ENCODE results near the gene HIVEP3. TPM values are rescaled to one million over a fixed set of nuclear protein-coding genes. Genes with fewer than 3 reads are reported as not detected.

The HIVEP3 gene
- total and polyA plus RNA-seq, 8 donors, result 1.8 to 65.3 (median 3.8) TPM

- Histone ChIP-seq H3K27ac (peak overlapping the region in 2 of 5 donors; percentile 30 to 92), H3K4me3 (no peak overlapping the region), H3K27me3 (peaks cover 0 to 10% (median 0%) of the 10 kb centered on the region in 3 donors), H3K36me3 (no peaks in the 10 kb centered on the region), H3K4me1 (peaks cover 24 to 37% (median 30%) of the 10 kb centered on the region in 4 donors), H3K9me3 (no peaks in the 10 kb centered on the region)
- TF ChIP-seq EP300 (IDR thresholded peaks at IDR 0.05), result no peak
- no peak for TF ChIP-seq POLR2A (IDR thresholded peaks at IDR 0.05)
- TF ChIP-seq CTCF (IDR thresholded peaks at IDR 0.05), result no peak
- TF ChIP-seq POLR2AphosphoS5 (IDR thresholded peaks at IDR 0.05), result no peak
- WGBS, 5 donors, result 83 to 91% (median 89%) methylated on average over 7 to 9 of the region's 9 CpGs
- intact Hi-C loops (cut with DNase I; ENCODE audit: low total_unique reads), result no loop called here
- DNase-seq, result no peak
Measured at GRCh38 chr1:41493626-41494350, 424.9 kb downstream of the HIVEP3 start.

DNA sequence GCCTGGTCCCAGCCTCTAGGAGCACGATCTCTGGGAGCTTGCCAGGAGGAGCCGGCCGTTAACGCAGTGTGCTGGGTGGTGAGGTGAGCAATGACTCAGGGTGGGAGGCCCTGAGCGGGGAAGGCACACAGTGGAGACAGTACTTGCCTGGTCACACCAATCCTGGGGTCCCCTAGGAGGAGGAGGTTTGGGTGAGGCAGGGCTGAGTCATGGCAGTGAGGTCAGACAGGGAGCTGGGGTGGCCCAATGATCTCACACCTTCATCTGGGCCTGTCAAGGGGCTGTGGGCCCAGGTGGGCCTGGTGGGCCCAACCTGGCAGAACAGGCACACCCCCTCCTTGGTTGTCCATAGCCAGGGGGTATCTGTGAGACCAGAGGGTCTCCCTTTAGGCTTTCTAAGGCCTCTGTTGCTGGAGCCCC is 425.6 kb downstream of the HIVEP3 start:
- Histone ChIP-seq H3K36me3 (no peaks in the 10 kb centered on the region), H3K27ac (peak overlapping the region in 2 of 5 donors; percentile 30 to 92), H3K9me3 (no peaks in the 10 kb centered on the region), H3K4me1 (peaks cover 17 to 34% (median 27%) of the 10 kb centered on the region in 4 donors), H3K4me3 (no peak overlapping the region), H3K27me3 (peaks cover 0 to 10% (median 0%) of the 10 kb centered on the region in 3 donors)
- peak in 1 of 2 donors; percentile 84 for DNase-seq
- intact Hi-C loops (cut with DNase I; ENCODE audit: low total_unique reads), result no loop called here
- 59 to 81% (median 76%) methylated on average over 4 to 5 of the region's 5 CpGs for WGBS, 5 donors
- TF ChIP-seq POLR2AphosphoS5 (IDR thresholded peaks at IDR 0.05), result no peak
- no peak for TF ChIP-seq POLR2A (IDR thresholded peaks at IDR 0.05)
- TF ChIP-seq EP300 (IDR thresholded peaks at IDR 0.05), result no peak

DNA sequence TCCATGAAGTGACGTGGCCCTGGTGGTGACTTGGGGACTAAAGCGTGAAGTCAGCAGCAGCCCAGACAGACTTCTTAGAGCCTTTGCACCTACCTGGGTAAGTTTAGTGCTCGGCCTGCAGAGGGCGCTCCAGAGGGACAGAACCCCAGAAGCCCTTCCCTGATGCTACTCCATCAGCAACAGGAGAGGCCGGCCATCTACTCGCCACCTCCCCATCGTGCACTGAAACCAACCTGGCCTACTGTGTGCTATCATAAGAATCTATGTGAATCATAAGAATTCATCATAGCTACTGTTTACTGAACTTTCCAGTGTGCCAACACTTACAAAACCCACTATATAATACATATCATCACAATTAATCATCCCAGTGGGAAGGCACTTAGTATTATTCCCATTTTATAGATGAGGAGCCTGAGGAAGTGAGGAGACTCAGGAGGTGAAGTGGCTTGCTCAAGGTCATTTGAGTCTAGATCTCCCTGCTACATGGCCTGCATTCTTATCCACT is 426.3 kb downstream of the HIVEP3 start:
- H3K36me3 ChIP-seq, result no peaks in the 10 kb centered on the region
- peak in 3 of 7 experiments; percentile 10 to 43 (median 34) for TF ChIP-seq CTCF (IDR thresholded peaks at IDR 0.05)
- no peak for TF ChIP-seq POLR2AphosphoS5 (IDR thresholded peaks at IDR 0.05)
- no peak for DNase-seq
- WGBS, 5 donors, result 50 to 65% (median 58%) methylated on average over 7 of the region's 7 CpGs
- peaks cover 19 to 35% (median 28%) of the 10 kb centered on the region in 4 donors for H3K4me1 ChIP-seq
- intact Hi-C loops (cut with DNase I; ENCODE audit: low total_unique reads), result no loop called here
- H3K4me3 ChIP-seq, result no peak overlapping the region
- peaks cover 0 to 17% (median 0%) of the 10 kb centered on the region in 3 donors for H3K27me3 ChIP-seq
- H3K27ac ChIP-seq, result no peak overlapping the region
- H3K9me3 ChIP-seq, result no peaks in the 10 kb centered on the region

- no peak for DNase-seq
- no peaks in the 10 kb centered on the region for H3K36me3 ChIP-seq
- H3K4me1 ChIP-seq, result peaks cover 21 to 37% (median 28%) of the 10 kb centered on the region in 4 donors
- H3K4me3 ChIP-seq, result no peak overlapping the region
- no peak overlapping the region for H3K27ac ChIP-seq
- 84 to 96% (median 92%) methylated on average over 2 of the region's 2 CpGs for WGBS, 5 donors
- intact Hi-C loops (cut with DNase I; ENCODE audit: low total_unique reads), result no loop called here
- no peak for TF ChIP-seq POLR2A (IDR thresholded peaks at IDR 0.05)
- TF ChIP-seq POLR2AphosphoS5 (IDR thresholded peaks at IDR 0.05), result no peak
- no peak for TF ChIP-seq EP300 (IDR thresholded peaks at IDR 0.05)
- TF ChIP-seq CTCF (IDR thresholded peaks at IDR 0.05), result no peak
- no peaks in the 10 kb centered on the region for H3K9me3 ChIP-seq
- peaks cover 0 to 14% (median 0%) of the 10 kb centered on the region in 3 donors for H3K27me3 ChIP-seq
Measured at GRCh38 chr1:41490911-41491310, 427.8 kb downstream of the HIVEP3 start.
